Endothelial cell of umbilical vein (primary cell): Measurements from ENCODE around the gene SLC10A7. TPM values are rescaled to one million over a fixed set of nuclear protein-coding genes. Genes with fewer than 3 reads are reported as not detected.

Source experiments
- BruUV-seq: library from RNA; stranded (reverse); fragments of 400-500 nt; replicated peaks from 2 replicates; lab custom pipeline; 2021; lab: Mats Ljungman, UMichigan
- CTCF ChIA-PET: fragments of 300-600, 350-600 bp; sonication (Branson Sonifier 250); formaldehyde crosslinking; loops from one replicate; lab custom pipeline; 2021; ENCODE audit warnings: antibody characterized with exemption, inconsistent platforms; lab: Charles Lee
- POLR2A ChIA-PET: fragments of 300-600, 350-600 bp; sonication (Branson Sonifier 250); formaldehyde crosslinking; loops from one replicate; lab custom pipeline; 2021; ENCODE audit warnings: antibody characterized with exemption, inconsistent platforms; lab: Charles Lee
- DNase-seq: peaks from one replicate; pipeline ENCODE4 v3.0.0-alpha.2; 2011; ENCODE audit warnings: low read depth, low spot score
- FAIRE-seq: peaks from 2 replicates; lab custom pipeline; 2011; peaks lifted over from hg19 to GRCh38; lab: Jason Lieb, UNC
- H2AFZ ChIP-seq: 2 replicates; pipeline ENCODE4 v1.6.0; 2012; ENCODE audit warnings: low read depth, low read length, control low read depth, inconsistent platforms
- H3K27ac ChIP-seq: 2 replicates; pipeline ENCODE4 v1.5.1; 2011; ENCODE audit warnings: low read depth, mild to moderate bottlenecking, control low read depth, low read length, moderate library complexity; ENCODE audit not compliant: insufficient read depth
- H3K27me3 ChIP-seq, 2 experiments: 2 replicates each; pipeline versions ENCODE4 v1.6.0 to v1.6.1; 2011; ENCODE audit warnings: low read length in 2 of 2, mixed read lengths in 1 of 2; ENCODE audit not compliant: control insufficient read depth in 2 of 2, insufficient read depth in 2 of 2
- H3K36me3 ChIP-seq, 2 experiments: 2 replicates in 1 of 2; 3 replicates in 1 of 2; pipeline ENCODE4 v1.5.1; 2011; ENCODE audit warnings: low read length in 2 of 2, mild to moderate bottlenecking in 1 of 2, moderate library complexity in 1 of 2; ENCODE audit not compliant: control insufficient read depth in 2 of 2, insufficient read depth in 2 of 2; ENCODE audit errors: extremely low read depth in 1 of 2
- H3K4me1 ChIP-seq: 3 replicates; pipeline ENCODE4 v1.5.1; 2011; ENCODE audit warnings: mild to moderate bottlenecking, low read length; ENCODE audit not compliant: control insufficient read depth, insufficient read depth; ENCODE audit errors: extremely low read depth
- H3K4me2 ChIP-seq: 2 replicates; pipeline ENCODE4 v1.6.1; 2011; ENCODE audit warnings: low read length, control low read depth, mixed read lengths; ENCODE audit not compliant: insufficient read depth
- H3K4me3 ChIP-seq, 3 experiments: fragments of 200-600 bp in 1 of 3; sonication (generic), shearing (Covaris generic) in 1 of 3; replicated peaks in 1 of 3; 2 replicates each; pipeline ENCODE4 v1.5.1; 2011 to 2016; ENCODE audit warnings: control low read depth in 3 of 3, low read length in 3 of 3, mild to moderate bottlenecking in 2 of 3, inconsistent platforms in 1 of 3, low read depth in 1 of 3, moderate library complexity in 1 of 3; ENCODE audit not compliant: insufficient read depth in 1 of 3
- H3K79me2 ChIP-seq: 2 replicates; pipeline ENCODE4 v1.6.0; 2012; ENCODE audit warnings: low read length, inconsistent platforms; ENCODE audit not compliant: control insufficient read depth, insufficient read depth
- H3K9ac ChIP-seq: replicated peaks from 2 replicates; pipeline ENCODE3; 2011; ENCODE audit warnings: low read length, control low read depth; ENCODE audit not compliant: insufficient read depth; ENCODE audit errors: extremely low read depth
- H3K9me1 ChIP-seq: replicated peaks from 3 replicates; pipeline ENCODE4 v1.6.0; 2011; ENCODE audit warnings: mild to moderate bottlenecking, low read length; ENCODE audit not compliant: control insufficient read depth, insufficient read depth; ENCODE audit errors: extremely low read depth
- H3K9me3 ChIP-seq: replicated peaks from 2 replicates; pipeline ENCODE4 v1.5.1; 2012; ENCODE audit warnings: low read length, inconsistent platforms; ENCODE audit not compliant: control insufficient read depth, insufficient read depth
- H4K20me1 ChIP-seq: replicated peaks from 2 replicates; pipeline ENCODE3; 2011; ENCODE audit warnings: mild to moderate bottlenecking, low read length; ENCODE audit not compliant: control insufficient read depth, insufficient read depth; ENCODE audit errors: extremely low read depth
- FOS ChIP-seq: IDR thresholded peaks from 2 replicates; pipeline ENCODE4 v1.6.1; 2011; ENCODE audit warnings: mild to moderate bottlenecking, low read length, moderate library complexity, borderline replicate concordance; ENCODE audit not compliant: insufficient read depth
- GATA2 ChIP-seq: IDR thresholded peaks from 2 replicates; pipeline ENCODE4 v1.7.0; 2011; ENCODE audit warnings: low read depth, mild to moderate bottlenecking, moderate library complexity, mixed read lengths, low read length; ENCODE audit not compliant: insufficient read length, insufficient read depth
- JUN ChIP-seq: IDR thresholded peaks from 2 replicates; pipeline ENCODE4 v1.6.1; 2011; ENCODE audit warnings: borderline replicate concordance, low read depth; ENCODE audit not compliant: insufficient read length, insufficient read depth
- POLR2A ChIP-seq: IDR thresholded peaks from 2 replicates; pipeline ENCODE4 v1.6.1; 2012; ENCODE audit warnings: low read depth, mild to moderate bottlenecking, control low read depth, low read length
- POLR2AphosphoS5 ChIP-seq: IDR thresholded peaks from 2 replicates; pipeline ENCODE4 v1.6.1; 2012; ENCODE audit warnings: low read depth, mild to moderate bottlenecking, control low read depth, low read length, moderate library complexity; ENCODE audit not compliant: insufficient read depth
- dilution Hi-C: fragments of 300-500 bp; cut with MboI; formaldehyde crosslinking; loops from one replicate; pipeline ENCODE4 v1.15.0; 2019; ENCODE audit warnings: low sequenced_read_pairs; ENCODE audit not compliant: extremely low pct_ligation_motif_present
- intact Hi-C: fragments of 100-400 bp; cut with micrococcal nuclease; formaldehyde crosslinking; loops from one replicate; pipeline ENCODE4 v1.10.0; 2022
- polyA plus RNA-seq, 4 experiments: library from polyadenylated mRNA; depleted of rRNA in 3 of 4; stranded (reverse) in 3 of 4; unstranded in 1 of 4; fragments of >200 nt; gene quantifications; 2 replicates each; pipeline versions ENCODE4 v1.2.1 to v1.2.3, GENCODE V29; 2011 to 2012; ENCODE audit warnings: missing spikeins in 1 of 4
- total RNA-seq: library from RNA; stranded (reverse); gene quantifications from 2 replicates; pipeline ENCODE4 v1.2.3, GENCODE V29; 2021
- TF ChIP-seq, protein P1 (sequence below), 2 donors: IDR thresholded peaks; 1 replicate in 1 of 2; 2 replicates in 1 of 2; pipeline ENCODE4 v1.5.1; 2011; ENCODE audit warnings: low read length in 2 of 2, mild to moderate bottlenecking in 2 of 2, moderate library complexity in 2 of 2, control low read depth in 1 of 2, inconsistent platforms in 1 of 2, low read depth in 1 of 2; ENCODE audit not compliant: insufficient read depth in 1 of 2; ENCODE audit errors: extremely low read depth in 1 of 2

The SLC10A7 gene
- total and polyA plus RNA-seq, 2 donors (not counting 3 experiments of a cell fraction or from before 2014, with no cell fraction given): 13.6 to 20.4 TPM

DNA sequence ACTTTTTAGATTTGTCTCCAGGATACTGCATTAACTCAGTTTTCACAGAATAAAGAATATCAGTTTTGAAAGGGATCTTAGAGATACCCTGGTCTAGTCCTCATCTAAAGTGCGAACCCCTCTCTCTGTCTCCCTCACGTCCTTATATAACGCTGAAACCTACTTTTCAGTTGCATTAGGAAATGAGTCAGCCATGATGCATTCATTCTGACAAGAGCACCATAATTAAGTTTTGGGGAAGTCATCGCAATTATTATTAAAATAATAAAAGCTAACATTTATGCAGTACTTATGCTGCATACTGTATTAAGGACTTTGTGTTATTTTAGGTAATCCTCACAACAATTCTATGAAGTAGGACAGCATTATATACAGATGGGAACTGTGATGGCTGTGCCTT lies 191.3 kb downstream of the SLC10A7 start:
- intact Hi-C loops: loop anchor here (5.0 kb wide), 1 partner anchor 153 kb away; the partner anchor contains the start of gene LSM6
- Histone ChIP-seq H3K27me3 (no peaks in the 10 kb centered on the region), H2AFZ (no peak overlapping the region), H3K9me1 (no peaks in the 10 kb centered on the region), H3K4me2 (peak overlapping the region; percentile 68), H3K9me3 (no peaks in the 10 kb centered on the region), H4K20me1 (no peaks in the 10 kb centered on the region), H3K4me1 (peaks cover 33% of the 10 kb centered on the region), H3K9ac (peak overlapping the region; percentile 68), H3K4me3 (no peak overlapping the region), H3K79me2 (no peaks in the 10 kb centered on the region), H3K36me3 (no peaks in the 10 kb centered on the region), H3K27ac (peak overlapping the region; percentile 98)
- CTCF ChIA-PET: interaction anchor here (0.7 to 1.9 kb wide), 5 partner anchors 9 to 767 kb away, joined by 3 to 6 read pairs (median 4); no protein-coding TSS in a partner anchor
- peak; percentile 58 for DNase-seq
- POLR2A ChIA-PET: no interaction called here
- dilution Hi-C loops: no loop called here
- no TSS peak for BruUV-seq
- FAIRE-seq: no peak
- TF ChIP-seq POLR2AphosphoS5: no peak
- TF ChIP-seq, protein P1, sequence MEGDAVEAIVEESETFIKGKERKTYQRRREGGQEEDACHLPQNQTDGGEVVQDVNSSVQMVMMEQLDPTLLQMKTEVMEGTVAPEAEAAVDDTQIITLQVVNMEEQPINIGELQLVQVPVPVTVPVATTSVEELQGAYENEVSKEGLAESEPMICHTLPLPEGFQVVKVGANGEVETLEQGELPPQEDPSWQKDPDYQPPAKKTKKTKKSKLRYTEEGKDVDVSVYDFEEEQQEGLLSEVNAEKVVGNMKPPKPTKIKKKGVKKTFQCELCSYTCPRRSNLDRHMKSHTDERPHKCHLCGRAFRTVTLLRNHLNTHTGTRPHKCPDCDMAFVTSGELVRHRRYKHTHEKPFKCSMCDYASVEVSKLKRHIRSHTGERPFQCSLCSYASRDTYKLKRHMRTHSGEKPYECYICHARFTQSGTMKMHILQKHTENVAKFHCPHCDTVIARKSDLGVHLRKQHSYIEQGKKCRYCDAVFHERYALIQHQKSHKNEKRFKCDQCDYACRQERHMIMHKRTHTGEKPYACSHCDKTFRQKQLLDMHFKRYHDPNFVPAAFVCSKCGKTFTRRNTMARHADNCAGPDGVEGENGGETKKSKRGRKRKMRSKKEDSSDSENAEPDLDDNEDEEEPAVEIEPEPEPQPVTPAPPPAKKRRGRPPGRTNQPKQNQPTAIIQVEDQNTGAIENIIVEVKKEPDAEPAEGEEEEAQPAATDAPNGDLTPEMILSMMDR (IDR thresholded peaks at IDR 0.05; ENCODE audit: extremely low read depth in 1 of 2, insufficient read depth in 1 of 2, low read depth in 1 of 2, low read length in 2 of 2): no peak
- TF ChIP-seq POLR2A: peak; percentile 56
- peak; percentile 79 for TF ChIP-seq JUN
- peak; percentile 81 for TF ChIP-seq FOS
- no peak for TF ChIP-seq GATA2
